Measurements from ENCODE around the gene GSG1L2. TPM values are rescaled to one million over a fixed set of nuclear protein-coding genes. Genes with fewer than 3 reads are reported as not detected.

Gene GSG1L2
- total and polyA plus RNA-seq, 2 donors (not counting 1 experiment from before 2014, with no cell fraction given): not detected

- POLR2A ChIA-PET: no interaction called here
- 20% methylated on average over 1 of the region's 1 CpG for WGBS (ENCODE audit: insufficient coverage)
Observed at GRCh38 chr17:9865586-9865985, 43.7 kb upstream of the GSG1L2 start.

GRCh38 chr17:9862949-9863348, 41.1 kb upstream of the GSG1L2 start:
- Mint-ChIP-seq H3K27me3 (peaks cover 4% of the 10 kb centered on the region), H3K9me3 (ENCODE audit: insufficient read depth) (peaks cover 4% of the 10 kb centered on the region), H3K4me3 (no peak overlapping the region), H3K4me1 (no peaks in the 10 kb centered on the region), H3K27ac (no peak overlapping the region)
- 92% methylated on average over 3 of the region's 4 CpGs for WGBS (ENCODE audit: insufficient coverage)
- ATAC-seq (ENCODE audit: low read depth): no peak
- Histone ChIP-seq H2AFZ (ENCODE audit: insufficient read depth, low read depth, low read length, poor library complexity, severe bottlenecking) (no peak overlapping the region), H3K27me3 (replicated peaks in 1 of 4; ENCODE audit: control extremely low read depth in 1 of 4, control insufficient read depth in 3 of 4, insufficient read depth in 4 of 4, low read length in 3 of 4) (peaks cover 0 to 9% (median 0%) of the 10 kb centered on the region in 4 experiments), H3K4me3 (ENCODE audit: control extremely low read depth in 1 of 5, extremely low read depth in 1 of 5, insufficient read depth in 1 of 5, low read depth in 2 of 5, low read length in 4 of 5) (no peak overlapping the region), H3K36me3 (replicated peaks in 1 of 2; ENCODE audit: control extremely low read depth in 1 of 2, control insufficient read depth in 1 of 2, extremely low read depth in 1 of 2, insufficient read depth in 2 of 2, low read length in 1 of 2) (no peaks in the 10 kb centered on the region), H3K9me3 (ENCODE audit: control extremely low read depth in 1 of 3, control insufficient read depth in 2 of 3, insufficient read depth in 1 of 3, low read length in 2 of 3) (peaks cover 0 to 29% (median 0%) of the 10 kb centered on the region in 3 donors), H3K79me2 (ENCODE audit: control insufficient read depth, insufficient read depth, low read length) (no peaks in the 10 kb centered on the region), H3K27ac (ENCODE audit: low read length in 2 of 2) (no peak overlapping the region), H3K9ac (ENCODE audit: low read length) (no peak overlapping the region), H3K4me1 (ENCODE audit: control insufficient read depth in 2 of 2, insufficient read depth in 2 of 2, low read length in 2 of 2) (no peaks in the 10 kb centered on the region), H3K4me2 (replicated peaks; ENCODE audit: low read depth, low read length, poor library complexity, severe bottlenecking) (no peak overlapping the region), H4K20me1 (ENCODE audit: control insufficient read depth, insufficient read depth, low read length, poor library complexity, severe bottlenecking) (no peaks in the 10 kb centered on the region)
- DNase-seq: no peak
- TF ChIP-seq CTCF (IDR thresholded peaks at IDR 0.05): no peak
- intact Hi-C loops (cut with micrococcal nuclease): no loop called here
- CTCF ChIA-PET: no interaction called here
- POLR2A ChIA-PET: no interaction called here

More at GRCh38 chr17:9865586-9865985, 43.7 kb upstream of the GSG1L2 start:
- Mint-ChIP-seq H3K4me1 (no peaks in the 10 kb centered on the region), H3K4me3 (no peak overlapping the region), H3K27me3 (peaks cover 4% of the 10 kb centered on the region), H3K9me3 (ENCODE audit: insufficient read depth) (peaks cover 2% of the 10 kb centered on the region), H3K27ac (no peak overlapping the region)
- no peak overlapping the region for H2AFZ ChIP-seq (ENCODE audit: insufficient read depth, low read depth, low read length, poor library complexity, severe bottlenecking)
- CTCF ChIA-PET: no interaction called here
- DNase-seq (no peak), ATAC-seq (ENCODE audit: low read depth) (no peak)
- no peaks in the 10 kb centered on the region for H4K20me1 ChIP-seq (ENCODE audit: control insufficient read depth, insufficient read depth, low read length, poor library complexity, severe bottlenecking)
- peaks cover 0 to 24% (median 0%) of the 10 kb centered on the region in 3 donors for H3K9me3 ChIP-seq (ENCODE audit: control extremely low read depth in 1 of 3, control insufficient read depth in 2 of 3, insufficient read depth in 1 of 3, low read length in 2 of 3)
- no peaks in the 10 kb centered on the region for H3K4me1 ChIP-seq (ENCODE audit: control insufficient read depth in 2 of 2, insufficient read depth in 2 of 2, low read length in 2 of 2)
- no peak for TF ChIP-seq CTCF (IDR thresholded peaks at IDR 0.05)
- no peak for TF ChIP-seq EZH2 (IDR thresholded peaks at IDR 0.05; ENCODE audit: borderline replicate concordance, insufficient read depth, low read depth, low read length, poor library complexity, severe bottlenecking)
- H3K9ac ChIP-seq (ENCODE audit: low read length): no peak overlapping the region
- intact Hi-C loops (cut with micrococcal nuclease): no loop called here
- H3K36me3 ChIP-seq (replicated peaks in 1 of 2; ENCODE audit: control extremely low read depth in 1 of 2, control insufficient read depth in 1 of 2, extremely low read depth in 1 of 2, insufficient read depth in 2 of 2, low read length in 1 of 2): no peaks in the 10 kb centered on the region
- H3K79me2 ChIP-seq (ENCODE audit: control insufficient read depth, insufficient read depth, low read length): no peaks in the 10 kb centered on the region
- no peak overlapping the region for H3K4me3 ChIP-seq (ENCODE audit: control extremely low read depth in 1 of 5, extremely low read depth in 1 of 5, insufficient read depth in 1 of 5, low read depth in 2 of 5, low read length in 4 of 5)
- H3K27me3 ChIP-seq (replicated peaks in 1 of 4; ENCODE audit: control extremely low read depth in 1 of 4, control insufficient read depth in 3 of 4, insufficient read depth in 4 of 4, low read length in 3 of 4): peaks cover 0 to 9% (median 0%) of the 10 kb centered on the region in 4 experiments
- no peak overlapping the region for H3K4me2 ChIP-seq (replicated peaks; ENCODE audit: low read depth, low read length, poor library complexity, severe bottlenecking)
- no peak overlapping the region for H3K27ac ChIP-seq (ENCODE audit: low read length in 2 of 2)
